Stomach (tissue), 9 donors: ENCODE measurements around the gene MYH11. TPM values are rescaled to one million over a fixed set of nuclear protein-coding genes. Genes with fewer than 3 reads are reported as not detected.
"Not testable (repeated sequence)": the region's sequence is repeated elsewhere in the genome, so short reads cannot be mapped to it uniquely, and the experiment has no call there.

Source experiments
- DNase-seq, 2 donors: peaks; one replicate each; pipeline versions ENCODE4 v3.0.0 to v3.0.0-alpha.2; 2013 to 2019
- H3K27ac ChIP-seq, 5 donors: fragments of 200-600 bp in 4 of 5; sonication (generic) in 4 of 5; one replicate each; pipeline ENCODE4 v1.5.1; 2013 to 2019; ENCODE audit warnings: mild to moderate bottlenecking in 1 of 5, moderate library complexity in 1 of 5
- H3K27me3 ChIP-seq, 3 donors: fragments of 200-600 bp; sonication (generic); one replicate each; pipeline ENCODE4 v1.5.1; 2017 to 2019; ENCODE audit warnings: mixed run types in 1 of 3
- H3K36me3 ChIP-seq, 4 donors: fragments of 200-600 bp; sonication (generic); 1 replicate in 3 of 4; 2 replicates in 1 of 4; pipeline ENCODE4 v1.5.1; 2016 to 2019
- H3K4me1 ChIP-seq, 4 donors: fragments of 200-600 bp; sonication (generic); one replicate each; pipeline ENCODE4 v1.5.1; 2016 to 2019
- H3K4me3 ChIP-seq, 4 donors: fragments of 200-600 bp; sonication (generic) in 3 of 4; one replicate each; pipeline ENCODE4 v1.5.1; 2016 to 2019; ENCODE audit warnings: mild to moderate bottlenecking in 1 of 4
- H3K9me3 ChIP-seq, 4 donors: fragments of 200-600 bp; sonication (generic); one replicate each; pipeline ENCODE4 v1.5.1; 2016 to 2019
- EP300 ChIP-seq: sonication (generic); formaldehyde crosslinking; IDR thresholded peaks from one replicate; pipeline ENCODE4 v1.6.1; 2017; ENCODE audit warnings: antibody characterized with exemption
- POLR2A ChIP-seq, 4 donors: fragments of 450-650 bp; IDR thresholded peaks; one replicate each; pipeline ENCODE4 v1.6.1; 2016; ENCODE audit warnings: antibody characterized with exemption in 4 of 4, control low read depth in 2 of 4, mild to moderate bottlenecking in 1 of 4, moderate library complexity in 1 of 4
- POLR2AphosphoS5 ChIP-seq, 3 donors: sonication (generic); formaldehyde crosslinking; IDR thresholded peaks; one replicate each; pipeline ENCODE4 v1.6.1; 2016; ENCODE audit warnings: antibody characterized with exemption in 3 of 3
- WGBS, 5 donors: extraction: QIAGEN DNeasy Blood & Tissue Kit in 3 of 5; methylation state at CpG; one replicate each; pipeline versions ENCODE4 v1.1.5 to v1.1.7; 2013 to 2018; 5-methylcytosine and 5-hydroxymethylcytosine counted together
- intact Hi-C: fragments of 100-400 bp; cut with DNase I; formaldehyde crosslinking; loops from one replicate; pipeline ENCODE4 v1.15.1; 2023; ENCODE audit warnings: low total_unique reads
- polyA plus RNA-seq, 3 donors: library from polyadenylated mRNA; stranded (reverse); fragments of 200-250 nt; gene quantifications; one replicate each; pipeline ENCODE4 v1.2.3, GENCODE V29; 2013
- total RNA-seq, 5 donors: library from RNA; depleted of rRNA; stranded (reverse); fragments of >200 nt; gene quantifications; one replicate each; pipeline versions ENCODE4 v1.1.0 to v1.2.3, GENCODE V29; 2014 to 2016
- TF ChIP-seq, protein P1 (sequence below), 7 experiments: fragments of 450-650 bp in 4 of 7; fragments of 200-600 bp in 3 of 7; sonication (generic) in 3 of 7; IDR thresholded peaks; one replicate each; pipeline ENCODE4 v1.5.1; 2016 to 2019; ENCODE audit warnings: antibody characterized with exemption in 7 of 7, control low read depth in 2 of 7, mild to moderate bottlenecking in 1 of 7
- donor health status: healthy with polysubstance abuse.
- donor health status: Bipolar disorder and iron deficiency.
- donor health status: healthy.

MYH11 gene
- total and polyA plus RNA-seq, 8 donors, result 33.8 to 3,048 (median 865) TPM

DNA sequence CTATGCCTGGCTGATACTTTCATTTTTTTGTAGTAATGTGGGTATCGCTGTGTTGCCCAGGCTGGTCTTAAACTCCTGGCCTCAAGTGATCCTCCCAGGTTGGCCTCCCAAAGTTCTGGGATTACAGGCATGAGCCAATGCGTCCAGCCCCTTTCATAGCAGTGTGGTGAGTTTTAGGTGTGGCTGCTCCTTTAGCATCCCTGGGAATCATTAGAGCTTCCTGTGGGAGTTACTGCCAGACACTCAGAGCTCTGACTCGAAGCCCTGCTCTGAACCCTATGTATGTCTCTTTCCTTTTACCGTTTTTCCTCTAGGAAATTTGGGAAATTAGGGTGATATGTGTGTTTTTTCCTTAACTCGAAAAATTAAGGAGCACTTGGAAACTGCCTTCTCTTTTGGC lies 162.3 kb downstream of the MYH11 start:
- Histone ChIP-seq H3K9me3 (no peaks in the 10 kb centered on the region), H3K27ac (no peak overlapping the region), H3K4me3 (no peak overlapping the region), H3K36me3 (peaks cover 75 to 100% (median 98%) of the 10 kb centered on the region in 4 donors), H3K4me1 (no peaks in the 10 kb centered on the region), H3K27me3 (no peaks in the 10 kb centered on the region)
- intact Hi-C loops, result no loop called here
- WGBS, 5 donors, result 89 to 94% (median 91%) methylated on average over 4 to 5 of the region's 5 CpGs
- no peak for DNase-seq
- TF ChIP-seq EP300 (no peak), POLR2A (IDR thresholded peaks at IDR 0.05) (no peak), POLR2AphosphoS5 (IDR thresholded peaks at IDR 0.05) (no peak)
- TF ChIP-seq, protein P1, sequence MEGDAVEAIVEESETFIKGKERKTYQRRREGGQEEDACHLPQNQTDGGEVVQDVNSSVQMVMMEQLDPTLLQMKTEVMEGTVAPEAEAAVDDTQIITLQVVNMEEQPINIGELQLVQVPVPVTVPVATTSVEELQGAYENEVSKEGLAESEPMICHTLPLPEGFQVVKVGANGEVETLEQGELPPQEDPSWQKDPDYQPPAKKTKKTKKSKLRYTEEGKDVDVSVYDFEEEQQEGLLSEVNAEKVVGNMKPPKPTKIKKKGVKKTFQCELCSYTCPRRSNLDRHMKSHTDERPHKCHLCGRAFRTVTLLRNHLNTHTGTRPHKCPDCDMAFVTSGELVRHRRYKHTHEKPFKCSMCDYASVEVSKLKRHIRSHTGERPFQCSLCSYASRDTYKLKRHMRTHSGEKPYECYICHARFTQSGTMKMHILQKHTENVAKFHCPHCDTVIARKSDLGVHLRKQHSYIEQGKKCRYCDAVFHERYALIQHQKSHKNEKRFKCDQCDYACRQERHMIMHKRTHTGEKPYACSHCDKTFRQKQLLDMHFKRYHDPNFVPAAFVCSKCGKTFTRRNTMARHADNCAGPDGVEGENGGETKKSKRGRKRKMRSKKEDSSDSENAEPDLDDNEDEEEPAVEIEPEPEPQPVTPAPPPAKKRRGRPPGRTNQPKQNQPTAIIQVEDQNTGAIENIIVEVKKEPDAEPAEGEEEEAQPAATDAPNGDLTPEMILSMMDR (IDR thresholded peaks at IDR 0.05), result no peak

DNA sequence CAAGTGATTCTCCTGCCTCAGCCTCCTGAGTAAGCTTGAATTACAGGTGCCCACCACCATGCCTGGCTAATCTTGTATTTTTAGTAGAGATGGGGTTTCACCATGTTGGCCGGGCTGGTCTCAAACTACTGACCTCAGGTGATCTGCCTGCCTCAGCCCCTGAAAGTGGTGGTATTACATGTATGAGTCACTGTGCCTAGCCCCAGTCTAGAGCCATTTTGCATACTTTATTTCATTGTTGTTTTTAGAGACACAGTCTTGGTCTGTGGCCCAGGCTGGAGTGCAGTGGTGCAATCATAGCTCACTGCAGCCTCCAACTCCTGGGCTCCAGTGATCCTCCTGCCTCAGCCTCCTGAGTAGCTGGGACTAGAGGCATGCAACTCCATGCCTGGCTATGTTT lies 164.3 kb downstream of the MYH11 start:
- WGBS, 5 donors, result 80 to 98% (median 95%) methylated on average over 1 of the region's 1 CpG
- H3K36me3 ChIP-seq, result peaks cover 62 to 97% (median 94%) of the 10 kb centered on the region in 4 donors

DNA sequence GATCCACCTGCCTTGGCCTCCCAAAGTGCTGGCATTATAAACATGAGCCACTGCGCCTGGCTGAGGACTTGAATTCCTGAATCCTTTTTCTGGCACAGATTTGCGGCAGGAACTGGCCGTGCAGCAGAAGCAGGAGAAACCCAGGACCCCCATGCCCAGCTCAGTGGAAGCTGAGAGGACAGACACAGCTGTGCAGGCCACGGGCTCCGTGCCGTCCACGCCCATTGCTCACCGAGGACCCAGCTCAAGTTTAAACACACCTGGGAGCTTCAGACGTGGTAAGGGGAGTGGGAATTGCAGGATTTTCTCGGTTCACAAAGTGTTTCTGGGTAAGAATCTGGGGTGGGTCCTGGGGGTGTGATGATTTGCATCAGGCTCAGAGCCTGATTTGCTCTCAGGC lies 165.8 kb downstream of the MYH11 start:
- H3K4me3 ChIP-seq, result no peak overlapping the region
- no peaks in the 10 kb centered on the region for H3K4me1 ChIP-seq
- TF ChIP-seq EP300, result no peak
- TF ChIP-seq, protein P1 (IDR thresholded peaks at IDR 0.05), result no peak
- no peak for TF ChIP-seq POLR2A (IDR thresholded peaks at IDR 0.05)
- TF ChIP-seq POLR2AphosphoS5 (IDR thresholded peaks at IDR 0.05), result no peak
- no peaks in the 10 kb centered on the region for H3K27me3 ChIP-seq
- H3K27ac ChIP-seq, result no peak overlapping the region
- no peak for DNase-seq
- intact Hi-C loops, result no loop called here
- WGBS, 5 donors, result 88 to 97% (median 94%) methylated on average over 10 of the region's 10 CpGs
- peaks cover 57 to 96% (median 94%) of the 10 kb centered on the region in 4 donors for H3K36me3 ChIP-seq
- H3K9me3 ChIP-seq, result no peaks in the 10 kb centered on the region

More for the DNA sequence above, 164.3 kb downstream of the MYH11 start:
- H3K27ac ChIP-seq, H3K27me3 ChIP-seq, H3K4me3 ChIP-seq, intact Hi-C loops, DNase-seq, H3K9me3 ChIP-seq, H3K4me1 ChIP-seq: not testable (repeated sequence)

DNA sequence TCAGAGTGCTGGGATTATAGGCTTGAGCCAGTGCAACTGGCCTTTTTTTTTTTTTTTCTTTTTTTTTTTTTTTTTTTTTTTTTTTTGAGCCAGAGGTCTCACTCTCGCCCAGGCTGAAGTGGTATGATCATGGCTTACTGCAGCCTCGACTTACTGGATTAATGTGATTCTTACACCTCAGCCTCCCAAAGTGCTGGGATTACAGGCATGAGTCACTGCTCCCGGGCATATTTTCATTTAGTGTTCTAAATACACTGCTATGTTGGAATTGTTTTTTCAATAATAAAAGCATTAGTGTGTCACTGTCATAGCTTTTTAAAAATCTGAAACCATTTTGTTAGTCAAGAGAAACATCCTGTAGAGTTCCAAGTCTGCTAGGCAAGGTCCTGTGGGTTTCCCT lies 166.5 kb downstream of the MYH11 start:
- Histone ChIP-seq H3K9me3 (no peaks in the 10 kb centered on the region), H3K36me3 (peaks cover 57 to 96% (median 94%) of the 10 kb centered on the region in 4 donors), H3K4me1 (no peaks in the 10 kb centered on the region), H3K4me3 (no peak overlapping the region), H3K27ac (no peak overlapping the region), H3K27me3 (no peaks in the 10 kb centered on the region)
- TF ChIP-seq POLR2A (IDR thresholded peaks at IDR 0.05) (no peak), EP300 (no peak), POLR2AphosphoS5 (IDR thresholded peaks at IDR 0.05) (no peak)
- TF ChIP-seq, protein P1 (IDR thresholded peaks at IDR 0.05), result no peak
- DNase-seq, result no peak
- WGBS, 5 donors, result 78 to 92% (median 82%) methylated on average over 3 of the region's 3 CpGs
- intact Hi-C loops, result no loop called here

DNA sequence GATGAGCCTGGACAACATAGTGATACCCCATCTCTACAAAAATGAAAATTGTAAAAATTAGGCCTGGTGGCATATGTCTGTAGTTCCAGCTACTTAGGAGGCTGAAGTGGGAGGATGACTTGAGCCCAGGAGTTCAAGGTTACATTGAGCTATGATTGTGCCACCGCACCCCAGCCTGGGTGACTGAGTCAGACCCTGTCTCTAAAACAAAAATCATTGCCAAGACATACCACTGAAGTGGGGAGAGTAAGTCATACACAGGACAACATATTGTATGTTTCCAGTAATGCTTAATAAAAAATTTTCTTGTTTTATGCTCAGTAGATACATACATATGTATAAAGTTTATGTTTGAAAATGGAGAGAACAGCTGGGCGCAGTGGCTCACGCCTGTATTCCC lies 167.5 kb downstream of the MYH11 start:
- no peaks in the 10 kb centered on the region for H3K27me3 ChIP-seq
- 96 to 100% (median 97%) methylated on average over 3 of the region's 3 CpGs for WGBS, 5 donors
- H3K9me3 ChIP-seq, result no peaks in the 10 kb centered on the region
- H3K4me1 ChIP-seq, result no peaks in the 10 kb centered on the region
- no peak overlapping the region for H3K27ac ChIP-seq
- intact Hi-C loops, result no loop called here
- no peak for DNase-seq
- TF ChIP-seq EP300, result no peak
- no peak for TF ChIP-seq POLR2A (IDR thresholded peaks at IDR 0.05)
- no peak for TF ChIP-seq POLR2AphosphoS5 (IDR thresholded peaks at IDR 0.05)
- TF ChIP-seq, protein P1 (IDR thresholded peaks at IDR 0.05), result no peak
- peaks cover 48 to 94% (median 91%) of the 10 kb centered on the region in 4 donors for H3K36me3 ChIP-seq
- H3K4me3 ChIP-seq, result no peak overlapping the region
